ENCODE data around the gene ANO8. TPM values are rescaled to one million over a fixed set of nuclear protein-coding genes. Genes with fewer than 3 reads are reported as not detected.

ANO8 gene
- total RNA-seq, 4 donors from 2014 or later: 6.2 to 24.5 (median 9.9) TPM

GRCh38 chr19:17353386-17353785 is 18.7 kb upstream of the ANO8 start:
- in situ Hi-C loops (cut with MboI; ENCODE audit: low sequenced_read_pairs in 4 of 4): no loop called here
- H3K27ac ChIP-seq: peak overlapping the region in 1 of 4 donors; percentile 18

GRCh38 chr19:17352608-17353280 is 18.1 kb upstream of the ANO8 start:
- no peaks in the 10 kb centered on the region for H3K9me3 ChIP-seq
- ATAC-seq: peak in 1 of 2 donors; percentile 20
- in situ Hi-C loops (cut with MboI; ENCODE audit: low sequenced_read_pairs in 4 of 4) (no loop called here), intact Hi-C loops (cut with DNase I; ENCODE audit: low total_unique reads) (no loop called here)
- H3K4me1 ChIP-seq: peaks cover 12 to 18% of the 10 kb centered on the region in 2 donors
- H3K36me3 ChIP-seq: no peaks in the 10 kb centered on the region
- no peak overlapping the region for H3K4me3 ChIP-seq
- no peak for TF ChIP-seq CTCF (IDR thresholded peaks at IDR 0.05 in 4 of 5, conservative IDR thresholded peaks at IDR 0.05 in 1 of 5)
- TF ChIP-seq POLR2A (IDR thresholded peaks at IDR 0.05): no peak
- H3K27ac ChIP-seq: peak overlapping the region in 2 of 4 donors; percentile 18 to 27
- no peak for DNase-seq
- H3K27me3 ChIP-seq: peaks cover 0 to 6% (median 0%) of the 10 kb centered on the region in 3 donors

More at GRCh38 chr19:17353386-17353785, 18.7 kb upstream of the ANO8 start:
- ATAC-seq (no peak), DNase-seq (no peak)
- Histone ChIP-seq H3K27me3 (peaks cover 0 to 6% (median 0%) of the 10 kb centered on the region in 3 donors), H3K4me3 (no peak overlapping the region), H3K36me3 (no peaks in the 10 kb centered on the region), H3K4me1 (peaks cover 5 to 12% of the 10 kb centered on the region in 2 donors), H3K9me3 (no peaks in the 10 kb centered on the region)
- intact Hi-C loops (cut with DNase I; ENCODE audit: low total_unique reads): no loop called here
- TF ChIP-seq POLR2A (IDR thresholded peaks at IDR 0.05) (no peak), CTCF (IDR thresholded peaks at IDR 0.05 in 4 of 5, conservative IDR thresholded peaks at IDR 0.05 in 1 of 5) (no peak)

GRCh38 chr19:17351815-17352435 is 17.3 kb upstream of the ANO8 start:
- intact Hi-C loops (cut with DNase I; ENCODE audit: low total_unique reads) (no loop called here), in situ Hi-C loops (cut with MboI; ENCODE audit: low sequenced_read_pairs in 4 of 4) (no loop called here)
- Histone ChIP-seq H3K4me3 (no peak overlapping the region), H3K27ac (peak overlapping the region in 1 of 4 donors; percentile 27), H3K36me3 (no peaks in the 10 kb centered on the region), H3K27me3 (peaks cover 0 to 6% (median 0%) of the 10 kb centered on the region in 3 donors), H3K9me3 (no peaks in the 10 kb centered on the region), H3K4me1 (peaks cover 20 to 26% of the 10 kb centered on the region in 2 donors)
- ATAC-seq (no peak), DNase-seq (no peak)
- TF ChIP-seq CTCF (IDR thresholded peaks at IDR 0.05 in 4 of 5, conservative IDR thresholded peaks at IDR 0.05 in 1 of 5) (no peak), POLR2A (IDR thresholded peaks at IDR 0.05) (no peak)

GRCh38 chr19:17348700-17349099 is 14.0 kb upstream of the ANO8 start:
- Histone ChIP-seq H3K4me1 (peaks cover 30 to 33% of the 10 kb centered on the region in 2 donors), H3K36me3 (no peaks in the 10 kb centered on the region), H3K4me3 (no peak overlapping the region), H3K9me3 (no peaks in the 10 kb centered on the region), H3K27ac (peak overlapping the region; percentile 33 to 75 (median 62)), H3K27me3 (peaks cover 0 to 6% (median 0%) of the 10 kb centered on the region in 3 donors)
- ATAC-seq: peak; percentile 47 to 59
- intact Hi-C loops (cut with DNase I; ENCODE audit: low total_unique reads): no loop called here
- no peak for DNase-seq
- in situ Hi-C loops (cut with MboI; ENCODE audit: low sequenced_read_pairs in 4 of 4): loop anchor here (5.0 to 10.0 kb wide), 2 partner anchors 39 to 116 kb away; partner anchors contain the start of gene NXNL1 (in 1 of the 4)
- TF ChIP-seq CTCF (IDR thresholded peaks at IDR 0.05 in 4 of 5, conservative IDR thresholded peaks at IDR 0.05 in 1 of 5) (no peak), POLR2A (IDR thresholded peaks at IDR 0.05) (no peak)
